Epithelial cell of proximal tubule (primary cell): ENCODE measurements around the gene PTPRD. TPM values are rescaled to one million over a fixed set of nuclear protein-coding genes. Genes with fewer than 3 reads are reported as not detected.

ENCODE experiments used
- DNase-seq: peaks from one replicate; pipeline ENCODE4 v3.0.0-alpha.2; 2011; ENCODE audit warnings: low read depth
- H3K4me3 ChIP-seq: 2 replicates; pipeline ENCODE4 v1.5.1; 2011; ENCODE audit warnings: low read depth, mild to moderate bottlenecking, low read length
- CTCF ChIP-seq: conservative IDR thresholded peaks from 2 replicates; pipeline ENCODE4 v1.5.1; 2012; ENCODE audit warnings: low read depth, mild to moderate bottlenecking, low read length
- total RNA-seq: library from RNA; depleted of rRNA; stranded (reverse); fragments of >200 nt; gene quantifications from 2 replicates; pipeline ENCODE4 v1.2.3, GENCODE V29; 2015

PTPRD gene
- total RNA-seq, 1 donor from 2014 or later, result 3.2 TPM

GRCh38 chr9:8838136-8838535, 1774.7 kb downstream of the PTPRD start:
- no peak overlapping the region for H3K4me3 ChIP-seq
- no peak for TF ChIP-seq CTCF
- DNase-seq, result no peak

GRCh38 chr9:8835291-8835690, 1777.5 kb downstream of the PTPRD start:
- DNase-seq, result no peak
- no peak for TF ChIP-seq CTCF
- H3K4me3 ChIP-seq, result no peak overlapping the region

- DNase-seq, result no peak
- H3K4me3 ChIP-seq, result no peak overlapping the region
- TF ChIP-seq CTCF, result no peak
Observed at GRCh38 chr9:8832955-8833354, 1779.8 kb downstream of the PTPRD start.

- DNase-seq, result no peak
- H3K4me3 ChIP-seq, result no peak overlapping the region
- no peak for TF ChIP-seq CTCF
Observed at GRCh38 chr9:8832386-8832785, 1780.4 kb downstream of the PTPRD start.

GRCh38 chr9:8831568-8831967, 1781.2 kb downstream of the PTPRD start:
- H3K4me3 ChIP-seq, result no peak overlapping the region
- DNase-seq, result no peak
- TF ChIP-seq CTCF, result no peak

- no peak for TF ChIP-seq CTCF
- H3K4me3 ChIP-seq, result no peak overlapping the region
- no peak for DNase-seq
Observed at GRCh38 chr9:8826281-8826680, 1786.5 kb downstream of the PTPRD start.

- no peak for DNase-seq
- no peak overlapping the region for H3K4me3 ChIP-seq
- TF ChIP-seq CTCF, result no peak
Observed at GRCh38 chr9:8825585-8826147, 1787.1 kb downstream of the PTPRD start.
